ENCODE data around the gene RPL28. TPM values are rescaled to one million over a fixed set of nuclear protein-coding genes. Genes with fewer than 3 reads are reported as not detected.

Gene RPL28
- 1,000 to 10,000 TPM in 2 of 3 donors, 100 to 1,000 TPM in 1; 942 to 1,365 (median 1,241) TPM for total RNA-seq
- long read RNA-seq, donor 1, full-length matches to known transcripts = 311 of 368 reads
- long read RNA-seq, donor 1, partial matches to known transcripts = 43 of 368 reads
- long read RNA-seq, donor 1, other reads (novel, unspliced or antisense) = 14 of 368 reads
- long read RNA-seq, donor 2, full-length matches to known transcripts = 771 of 800 reads
- long read RNA-seq, donor 2, partial matches to known transcripts = 11 of 800 reads
- long read RNA-seq, donor 2, other reads (novel, unspliced or antisense) = 18 of 800 reads

DNA sequence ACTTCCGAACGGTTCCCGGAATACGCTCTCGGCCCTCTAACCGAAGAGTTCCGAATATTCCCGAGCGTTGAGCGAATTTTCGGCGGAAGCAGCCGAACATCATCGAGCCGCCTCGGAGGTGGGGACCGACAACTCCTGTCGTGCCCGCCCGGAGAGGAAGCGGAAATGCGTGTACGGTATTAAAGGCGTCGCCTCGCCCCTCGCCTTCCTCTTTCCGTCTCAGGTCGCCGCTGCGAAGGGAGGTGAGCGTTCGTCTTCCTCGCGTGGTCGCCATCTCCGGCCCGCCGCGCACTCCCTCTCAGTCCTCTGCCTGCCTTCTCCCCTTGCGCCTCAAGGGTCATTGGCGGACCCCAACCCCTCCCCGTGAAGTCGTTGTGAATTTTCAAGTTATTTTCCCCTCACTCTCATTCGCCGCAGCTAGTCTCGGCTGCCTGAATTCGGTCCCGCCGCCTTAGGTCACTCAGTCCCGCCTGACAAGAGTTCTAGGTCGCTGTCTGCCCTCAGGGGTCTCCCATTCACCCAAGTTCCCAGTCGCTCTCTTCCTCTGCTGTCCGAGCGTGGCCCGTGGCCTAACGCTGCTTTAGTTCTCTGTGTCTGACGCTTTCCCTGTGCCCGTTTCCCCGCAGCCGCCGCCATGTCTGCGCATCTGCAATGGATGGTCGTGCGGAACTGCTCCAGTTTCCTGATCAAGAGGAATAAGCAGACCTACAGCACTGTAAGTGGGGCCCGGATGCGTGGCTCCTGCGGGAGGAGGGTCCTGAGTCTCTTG lies at the start of gene RPL28:
TSS of gene RPL28 (plus strand) at position 209 of the 769 bp plus-strand sequence. CDS start at position 635, 426 bp downstream.
- no peaks in the 10 kb centered on the region for H3K9me3 ChIP-seq
- TF ChIP-seq, protein P1, sequence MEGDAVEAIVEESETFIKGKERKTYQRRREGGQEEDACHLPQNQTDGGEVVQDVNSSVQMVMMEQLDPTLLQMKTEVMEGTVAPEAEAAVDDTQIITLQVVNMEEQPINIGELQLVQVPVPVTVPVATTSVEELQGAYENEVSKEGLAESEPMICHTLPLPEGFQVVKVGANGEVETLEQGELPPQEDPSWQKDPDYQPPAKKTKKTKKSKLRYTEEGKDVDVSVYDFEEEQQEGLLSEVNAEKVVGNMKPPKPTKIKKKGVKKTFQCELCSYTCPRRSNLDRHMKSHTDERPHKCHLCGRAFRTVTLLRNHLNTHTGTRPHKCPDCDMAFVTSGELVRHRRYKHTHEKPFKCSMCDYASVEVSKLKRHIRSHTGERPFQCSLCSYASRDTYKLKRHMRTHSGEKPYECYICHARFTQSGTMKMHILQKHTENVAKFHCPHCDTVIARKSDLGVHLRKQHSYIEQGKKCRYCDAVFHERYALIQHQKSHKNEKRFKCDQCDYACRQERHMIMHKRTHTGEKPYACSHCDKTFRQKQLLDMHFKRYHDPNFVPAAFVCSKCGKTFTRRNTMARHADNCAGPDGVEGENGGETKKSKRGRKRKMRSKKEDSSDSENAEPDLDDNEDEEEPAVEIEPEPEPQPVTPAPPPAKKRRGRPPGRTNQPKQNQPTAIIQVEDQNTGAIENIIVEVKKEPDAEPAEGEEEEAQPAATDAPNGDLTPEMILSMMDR (IDR thresholded peaks at IDR 0.05) = no peak
- H3K36me3 ChIP-seq (ENCODE audit: low read depth) = no peaks in the 10 kb centered on the region
- ATAC-seq = peak; percentile 85
- peak; percentile 99 to 100 (median 99) for DNase-seq
- intact Hi-C loops (cut with DNase I, micrococcal nuclease) = loop anchor here (10.0 kb wide), 2 partner anchors 81 to 91 kb away; no protein-coding TSS in a partner anchor
- peaks cover 42% of the 10 kb centered on the region for H3K4me1 ChIP-seq (ENCODE audit: low read depth)
- H3K4me3 ChIP-seq = peak within 1 kb of the TSS; percentile 62

DNA sequence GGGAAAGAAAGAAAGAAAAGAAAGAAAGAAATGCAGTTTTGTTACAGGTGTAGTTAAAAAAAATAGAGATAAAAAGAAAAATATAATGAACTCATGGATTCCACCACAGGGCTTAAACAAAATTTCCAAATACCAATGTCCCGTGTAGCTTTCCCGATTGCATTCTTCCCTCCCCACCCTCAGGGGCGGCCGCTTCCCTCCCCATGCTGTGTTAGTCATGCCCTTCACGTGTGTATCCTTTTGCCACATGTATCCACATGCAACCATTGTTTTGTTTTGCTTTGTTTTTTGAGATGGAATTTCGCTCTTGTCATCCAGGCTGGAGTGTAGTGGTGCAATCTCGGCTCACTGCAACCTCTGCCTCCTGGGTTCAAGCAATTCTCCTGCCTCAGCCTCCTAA lies 49.6 kb upstream of the RPL28 start:
- Histone ChIP-seq H3K9me3 (no peaks in the 10 kb centered on the region), H3K4me1 (ENCODE audit: low read depth) (peaks cover 20% of the 10 kb centered on the region), H3K36me3 (ENCODE audit: low read depth) (peaks cover 7% of the 10 kb centered on the region), H3K4me3 (no peak overlapping the region)
- TF ChIP-seq, protein P1 (IDR thresholded peaks at IDR 0.05) = no peak
- DNase-seq (no peak), ATAC-seq (no peak)
- intact Hi-C loops (cut with DNase I, micrococcal nuclease) = no loop called here

DNA sequence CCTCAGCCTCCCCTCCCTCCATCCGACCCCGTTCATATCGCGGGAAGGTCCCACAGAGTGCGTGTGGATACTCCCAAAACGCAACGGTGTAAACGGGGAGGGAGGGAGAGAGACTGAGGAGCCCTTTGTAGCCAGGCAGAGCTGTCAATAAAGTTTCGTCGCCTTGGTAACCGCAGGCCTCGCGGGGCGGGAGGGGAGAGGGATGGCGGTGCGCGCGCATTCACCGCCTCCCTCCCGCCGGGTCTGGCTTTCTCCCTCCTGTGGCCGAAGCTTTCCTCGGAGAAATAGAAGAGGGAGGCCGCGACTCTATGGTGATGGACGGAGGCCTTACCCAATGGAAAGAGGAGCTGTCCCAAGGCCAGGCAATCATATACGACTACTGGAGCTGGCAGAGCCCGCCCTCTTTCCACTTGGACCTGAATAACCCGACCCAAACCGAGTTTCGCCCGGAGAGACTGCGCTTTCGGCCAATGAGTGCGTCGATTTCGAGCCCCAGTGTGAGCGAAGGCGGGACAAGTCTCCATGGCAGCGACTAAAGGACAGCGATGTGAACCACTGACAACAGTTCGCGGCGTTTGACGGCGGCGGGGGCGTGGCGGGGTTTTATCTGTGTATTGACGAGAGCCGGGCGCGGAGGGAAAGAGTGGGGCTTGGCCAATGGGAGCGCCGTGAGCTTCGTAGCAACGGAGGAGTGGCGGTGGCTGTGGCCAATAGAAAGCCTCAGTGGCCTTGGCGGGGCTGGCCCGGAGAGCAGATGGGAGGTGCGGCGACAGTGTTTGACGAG lies 46.4 kb upstream of the RPL28 start, which contains the start of gene KMT5C:
TSS of gene KMT5C (plus strand) at position 772 of the 784 bp plus-strand sequence. CDS start 2,061 bp downstream, outside the sequence.
- Histone ChIP-seq H3K36me3 (ENCODE audit: low read depth) (peaks cover 7% of the 10 kb centered on the region), H3K4me1 (ENCODE audit: low read depth) (peaks cover 17% of the 10 kb centered on the region), H3K4me3 (peak within 1 kb of the TSS; percentile 34), H3K9me3 (no peaks in the 10 kb centered on the region)
- ATAC-seq (peak; percentile 86), DNase-seq (peak; percentile 100)
- intact Hi-C loops (cut with DNase I, micrococcal nuclease) = no loop called here
- TF ChIP-seq, protein P1 (IDR thresholded peaks at IDR 0.05) = peak; percentile 25

DNA sequence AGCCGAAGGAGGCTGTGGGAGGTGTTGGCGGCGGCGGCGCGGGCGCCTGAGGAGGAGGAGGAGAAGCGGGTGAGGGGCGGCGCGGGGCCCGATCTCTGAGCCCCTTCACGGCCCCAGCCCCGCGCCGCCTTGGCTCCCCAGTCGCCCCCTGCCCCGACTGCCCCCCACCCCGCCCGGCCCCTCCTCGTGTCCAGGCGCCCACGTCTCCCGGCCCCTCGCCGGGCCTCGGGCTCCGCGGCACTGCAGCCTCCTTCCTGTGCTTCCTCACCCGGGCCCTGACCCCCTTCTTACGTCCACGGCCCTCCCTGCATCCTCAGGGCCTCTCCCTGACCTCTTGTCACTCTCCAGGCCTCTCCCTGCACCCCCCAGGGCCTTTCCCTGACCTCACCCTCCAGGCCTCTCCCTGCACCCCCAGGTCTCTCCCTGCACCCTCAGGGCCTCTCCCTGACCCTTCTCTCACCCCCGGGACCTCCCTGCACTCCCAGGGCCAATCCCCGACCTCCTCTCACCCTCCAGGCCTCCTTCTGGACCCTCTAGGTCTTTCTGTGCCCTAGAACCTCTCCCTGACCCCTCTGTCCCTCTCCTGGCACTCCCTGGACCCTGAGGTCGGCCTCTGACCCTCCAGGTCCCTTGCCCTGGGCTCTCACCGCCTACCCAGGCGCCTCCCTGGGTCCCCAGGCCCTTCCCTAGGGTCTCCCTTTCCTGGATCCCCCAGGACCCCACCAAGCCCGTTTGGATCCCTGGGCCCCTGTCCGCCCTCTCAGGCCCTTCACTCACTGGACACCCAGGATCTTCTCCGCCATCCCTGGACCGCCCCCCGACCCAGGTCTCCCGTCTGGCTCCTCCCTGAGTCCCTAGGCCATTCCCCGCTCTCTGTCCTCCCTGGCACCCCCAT lies 45.6 kb upstream of the RPL28 start:
- intact Hi-C loops (cut with DNase I, micrococcal nuclease) = no loop called here
- ATAC-seq = peak; percentile 1
- TF ChIP-seq, protein P1 (IDR thresholded peaks at IDR 0.05) = no peak
- peaks cover 7% of the 10 kb centered on the region for H3K36me3 ChIP-seq (ENCODE audit: low read depth)
- peak; percentile 56 to 72 (median 69) for DNase-seq
- peak overlapping the region; percentile 34 for H3K4me3 ChIP-seq
- no peaks in the 10 kb centered on the region for H3K9me3 ChIP-seq
- H3K4me1 ChIP-seq (ENCODE audit: low read depth) = peaks cover 17% of the 10 kb centered on the region
